GM12878 (cell line): Measurements from ENCODE around the gene NPL. TPM values are rescaled to one million over a fixed set of nuclear protein-coding genes. Genes with fewer than 3 reads are reported as not detected.

Source experiments
- ATAC-seq: fragments of 200-7000 bp; cut with Tn5 transposase; 3 replicates; pipeline ENCODE4 v1.9.1; 2020; ENCODE audit warnings: mild to moderate bottlenecking, moderate library complexity
- BruUV-seq: library from RNA; stranded (reverse); fragments of 400-500 nt; replicated peaks from 2 replicates; lab custom pipeline; 2021; lab: Mats Ljungman, UMichigan
- CTCF ChIA-PET: fragments of 300-600 bp; sonication (Branson Sonifier 250); formaldehyde crosslinking; extraction: SDS; loops from one replicate; lab custom pipeline; 2021; ENCODE audit warnings: inconsistent platforms; lab: Yijun Ruan, JAX
- POLR2A ChIA-PET: fragments of 350-600 bp; formaldehyde crosslinking; extraction: SDS; loops from one replicate; lab custom pipeline; 2021; ENCODE audit warnings: inconsistent platforms; lab: Charles Lee
- RAD21 ChIA-PET: fragments of 300-600 bp; sonication (Branson Sonifier 250); formaldehyde crosslinking; loops from one replicate; lab custom pipeline; 2023; ENCODE audit warnings: antibody characterized with exemption; ENCODE audit not compliant: unreplicated experiment; lab: Charles Lee
- SMC1A ChIA-PET: fragments of 300-600 bp; sonication (Branson Sonifier 250); formaldehyde crosslinking; loops from one replicate; lab custom pipeline; 2023; ENCODE audit not compliant: unreplicated experiment, uncharacterized antibody; lab: Charles Lee
- DNase-seq: peaks from one replicate; pipeline ENCODE4 v3.0.0-alpha.2; 2011; ENCODE audit warnings: low read depth, low spot score
- FAIRE-seq: peaks from 3 replicates; lab custom pipeline; 2011; peaks lifted over from hg19 to GRCh38; lab: Jason Lieb, UNC
- H2AFZ ChIP-seq: 2 replicates; pipeline ENCODE4 v1.6.0; 2011; ENCODE audit warnings: low read depth, low read length, control low read depth; ENCODE audit not compliant: control insufficient read depth
- H3K27ac ChIP-seq: 2 replicates; pipeline ENCODE4 v1.5.1; 2011; ENCODE audit warnings: control low read depth; ENCODE audit not compliant: control insufficient read depth, insufficient read depth
- H3K27me3 ChIP-seq, 2 experiments: replicated peaks in 1 of 2; 2 replicates each; pipeline versions ENCODE4 v1.6.0 to v1.6.1; 2011; ENCODE audit warnings: low read length in 1 of 2; ENCODE audit not compliant: control insufficient read depth in 2 of 2, insufficient read depth in 2 of 2
- H3K36me3 ChIP-seq, 2 experiments: 2 replicates each; pipeline ENCODE4 v1.5.1; 2011; ENCODE audit warnings: low read length in 1 of 2; ENCODE audit not compliant: control insufficient read depth in 2 of 2, insufficient read depth in 2 of 2
- H3K4me1 ChIP-seq: 2 replicates; pipeline ENCODE4 v1.6.1; 2011; ENCODE audit warnings: mild to moderate bottlenecking, low read length, moderate library complexity, mixed read lengths; ENCODE audit not compliant: control insufficient read depth, insufficient read depth
- H3K4me2 ChIP-seq: 2 replicates; pipeline ENCODE4 v1.6.0; 2011; ENCODE audit warnings: control low read depth; ENCODE audit not compliant: control insufficient read depth, insufficient read depth
- H3K4me3 ChIP-seq: fragments of 200-600 bp; sonication (generic); 2 replicates; pipeline ENCODE4 v1.5.1; 2016
- H3K79me2 ChIP-seq: 2 replicates; pipeline ENCODE4 v1.6.0; 2011; ENCODE audit warnings: low read length; ENCODE audit not compliant: control insufficient read depth, insufficient read depth
- H3K9ac ChIP-seq: 2 replicates; pipeline ENCODE4 v1.8.0; 2011; ENCODE audit warnings: low read length, control low read depth, mixed read lengths; ENCODE audit not compliant: control insufficient read depth, insufficient read depth
- H3K9me3 ChIP-seq: replicated peaks from 3 replicates; pipeline ENCODE4 v1.5.1; 2011; ENCODE audit warnings: mild to moderate bottlenecking, low read length; ENCODE audit not compliant: control insufficient read depth, insufficient read depth
- H4K20me1 ChIP-seq: 2 replicates; pipeline ENCODE4 v1.6.0; 2011; ENCODE audit not compliant: control insufficient read depth, insufficient read depth
- FOXM1 ChIP-seq: IDR thresholded peaks from 2 replicates; pipeline ENCODE4 v1.6.1; 2012; ENCODE audit warnings: low read depth, mild to moderate bottlenecking, inconsistent platforms, low read length, moderate library complexity
- JUND ChIP-seq: IDR thresholded peaks from 2 replicates; pipeline ENCODE4 v1.6.1; 2012; ENCODE audit warnings: low read depth, mild to moderate bottlenecking, low read length, improper control_type of control experiment, moderate library complexity
- MEF2A ChIP-seq: IDR thresholded peaks from 2 replicates; pipeline ENCODE4 v1.6.1; 2011; ENCODE audit warnings: low read depth, mild to moderate bottlenecking, low read length, moderate library complexity; ENCODE audit not compliant: insufficient read depth
- SMC3 ChIP-seq: IDR thresholded peaks from 2 replicates; pipeline ENCODE4 v1.6.1; 2011; ENCODE audit warnings: low read length, improper control_type of control experiment, borderline replicate concordance
- TBL1XR1 ChIP-seq: IDR thresholded peaks from 2 replicates; pipeline ENCODE4 v1.6.1; 2012; ENCODE audit warnings: low read depth, low read length, improper control_type of control experiment
- WGBS: methylation state at CpG from one replicate; pipeline ENCODE4 v1.1.6; 2016; ENCODE audit warnings: low lambda C conversion rate; ENCODE audit not compliant: insufficient replicate concordance, insufficient coverage; ENCODE audit errors: missing lambda C conversion rate; 5-methylcytosine and 5-hydroxymethylcytosine counted together
- in situ Hi-C: fragments of 300-500 bp; cut with MboI; formaldehyde crosslinking; loops from 9 replicates; pipeline ENCODE4 v1.14.3; 2018; ENCODE audit warnings: mixed read lengths
- intact Hi-C: fragments of 100-400 bp; cut with micrococcal nuclease; formaldehyde crosslinking; loops from one replicate; pipeline ENCODE4 v1.14.2; 2022; ENCODE audit not compliant: unreplicated experiment
- polyA plus RNA-seq, 11 experiments: library from polyadenylated mRNA; depleted of rRNA in 4 of 11; unstranded in 6 of 11; stranded (reverse) in 5 of 11; fragments of >200 nt; fragmentation: Nextera tagmentation in 4 of 11; fragmentation: Illumina TruSeq in 1 of 11; extraction: Ambion mirVana in 4 of 11; extraction: Trizol in 1 of 11; gene quantifications; 1 replicate in 1 of 11; 2 replicates in 10 of 11; pipeline versions ENCODE4 v1.2.1 to v1.2.3, GENCODE V29; 2011 to 2016; ENCODE audit warnings: inconsistent platforms in 2 of 11, missing spikeins in 2 of 11, low read depth in 1 of 11
- total RNA-seq, 4 experiments: library from RNA; depleted of rRNA in 3 of 4; stranded (reverse); fragments of >200 nt in 3 of 4; fragmentation: Illumina TruSeq in 1 of 4; extraction: Trizol in 1 of 4; gene quantifications; 2 replicates each; pipeline versions ENCODE4 v1.2.1 to v1.2.3, GENCODE V29; 2013 to 2021
- TF ChIP-seq, protein P1 (sequence below): fragments of 450-650 bp; formaldehyde crosslinking; IDR thresholded peaks from 2 replicates; pipeline ENCODE4 v1.4.0; 2022; ENCODE audit warnings: mild to moderate bottlenecking, moderate library complexity

NPL gene
- total and polyA plus RNA-seq, 10 of the 15 experiments (the other 5 are each of a cell fraction or from before 2014, with no cell fraction given), result 5.3 to 19.2 (median 10.0) TPM

DNA sequence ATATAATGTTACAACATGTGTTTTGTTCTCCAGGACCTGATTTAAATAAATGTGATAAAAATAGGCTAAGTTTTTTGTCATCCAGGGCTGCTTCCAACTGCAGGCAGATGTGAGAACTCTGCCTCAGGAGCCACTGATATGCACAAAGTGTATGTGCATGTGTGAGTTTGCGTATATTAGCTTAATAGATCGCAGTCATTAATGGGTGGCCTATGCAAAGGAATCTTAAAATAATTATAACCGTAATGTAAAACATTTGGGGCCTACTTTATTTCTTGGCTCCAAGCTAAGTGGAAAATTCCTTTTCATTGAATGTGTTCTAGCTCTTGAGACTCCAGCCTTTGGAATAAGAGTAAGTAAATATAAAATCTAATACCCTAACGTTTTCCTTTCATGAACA lies 66.3 kb downstream of the NPL start (continued):
- no peak for TF ChIP-seq MEF2A
- TF ChIP-seq, protein P1, sequence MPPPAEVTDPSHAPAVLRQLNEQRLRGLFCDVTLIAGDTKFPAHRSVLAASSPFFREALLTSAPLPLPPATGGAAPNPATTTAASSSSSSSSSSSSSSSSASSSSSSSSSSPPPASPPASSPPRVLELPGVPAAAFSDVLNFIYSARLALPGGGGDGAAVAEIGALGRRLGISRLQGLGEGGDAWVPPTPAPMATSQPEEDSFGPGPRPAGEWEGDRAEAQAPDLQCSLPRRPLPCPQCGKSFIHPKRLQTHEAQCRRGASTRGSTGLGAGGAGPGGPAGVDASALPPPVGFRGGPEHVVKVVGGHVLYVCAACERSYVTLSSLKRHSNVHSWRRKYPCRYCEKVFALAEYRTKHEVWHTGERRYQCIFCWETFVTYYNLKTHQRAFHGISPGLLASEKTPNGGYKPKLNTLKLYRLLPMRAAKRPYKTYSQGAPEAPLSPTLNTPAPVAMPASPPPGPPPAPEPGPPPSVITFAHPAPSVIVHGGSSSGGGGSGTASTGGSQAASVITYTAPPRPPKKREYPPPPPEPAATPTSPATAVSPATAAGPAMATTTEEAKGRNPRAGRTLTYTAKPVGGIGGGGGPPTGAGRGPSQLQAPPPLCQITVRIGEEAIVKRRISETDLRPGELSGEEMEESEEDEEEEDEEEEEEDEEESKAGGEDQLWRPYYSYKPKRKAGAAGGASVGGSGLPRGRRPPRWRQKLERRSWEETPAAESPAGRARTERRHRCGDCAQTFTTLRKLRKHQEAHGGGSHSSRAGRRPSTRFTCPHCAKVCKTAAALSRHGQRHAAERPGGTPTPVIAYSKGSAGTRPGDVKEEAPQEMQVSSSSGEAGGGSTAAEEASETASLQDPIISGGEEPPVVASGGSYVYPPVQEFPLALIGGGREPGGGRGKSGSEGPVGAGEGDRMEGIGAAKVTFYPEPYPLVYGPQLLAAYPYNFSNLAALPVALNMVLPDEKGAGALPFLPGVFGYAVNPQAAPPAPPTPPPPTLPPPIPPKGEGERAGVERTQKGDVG, result no peak
- TF ChIP-seq, all 136 proteins: peak for 0

DNA sequence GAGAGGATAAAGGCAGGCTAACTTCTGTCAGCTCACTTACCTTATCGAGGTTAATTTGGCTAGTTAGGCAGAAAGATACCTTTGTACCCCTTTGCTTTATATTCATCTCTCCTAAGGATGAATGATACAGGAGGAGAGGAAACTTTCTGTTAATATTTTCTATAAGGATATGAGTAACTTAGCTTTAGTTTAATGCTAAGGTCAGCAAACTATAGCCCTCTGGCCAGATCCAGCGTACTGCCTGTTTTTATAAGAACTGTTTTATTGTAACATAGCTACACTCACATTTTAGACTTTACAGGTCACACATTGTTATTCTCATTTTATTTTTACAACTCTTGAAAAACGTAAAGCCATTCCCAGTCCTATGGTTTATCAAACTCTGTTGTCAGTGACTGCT lies 67.6 kb downstream of the NPL start:
- Histone ChIP-seq H3K27me3 (no peaks in the 10 kb centered on the region), H3K79me2 (no peaks in the 10 kb centered on the region), H3K4me3 (no peak overlapping the region), H3K27ac (no peak overlapping the region), H3K4me2 (no peak overlapping the region), H4K20me1 (no peaks in the 10 kb centered on the region), H3K9ac (no peak overlapping the region), H3K4me1 (no peaks in the 10 kb centered on the region), H3K36me3 (peaks cover 9 to 47% of the 10 kb centered on the region in 2 experiments), H2AFZ (no peak overlapping the region), H3K9me3 (no peaks in the 10 kb centered on the region)
- FAIRE-seq (no peak), ATAC-seq (no peak), DNase-seq (no peak)
- RAD21 ChIA-PET, result no interaction called here
- in situ Hi-C loops (no loop called here), intact Hi-C loops (no loop called here)
- CTCF ChIA-PET, result no interaction called here
- no TSS peak for BruUV-seq
- POLR2A ChIA-PET, result no interaction called here
- no peak for TF ChIP-seq TBL1XR1
- TF ChIP-seq JUND, result no peak
- no peak for TF ChIP-seq FOXM1
- TF ChIP-seq SMC3, result no peak
- 100% methylated on average over 3 of the region's 3 CpGs for WGBS
- SMC1A ChIA-PET, result interaction anchor here (1.2 to 1.3 kb wide), 2 partner anchors 10 kb away, joined by 4 read pairs; no protein-coding TSS in a partner anchor
